SK-N-SH (cell line): ENCODE data around the gene STX1B. TPM values are rescaled to one million over a fixed set of nuclear protein-coding genes. Genes with fewer than 3 reads are reported as not detected.

Experiments
- CTCF ChIA-PET: fragments of 300-600, 350-600 bp; formaldehyde crosslinking; extraction: SDS; loops from one replicate; lab custom pipeline; 2021; lab: Yijun Ruan, JAX
- POLR2A ChIA-PET: fragments of 350-600 bp; sonication (Branson Sonifier 250); formaldehyde crosslinking; extraction: SDS; loops from one replicate; lab custom pipeline; 2020; ENCODE audit warnings: antibody characterized with exemption, inconsistent platforms; lab: Yijun Ruan, JAX
- DNase-seq: peaks from one replicate; pipeline ENCODE4 v3.0.0; 2012
- H2AFZ ChIP-seq: fragments of 200-600 bp; sonication (generic); 2 replicates; pipeline ENCODE4 v1.8.1; 2016; ENCODE audit warnings: antibody characterized with exemption, mild to moderate bottlenecking, low read depth
- H3F3A ChIP-seq: fragments of 200-600 bp; sonication (generic); replicated peaks from 2 replicates; pipeline ENCODE3; 2016; ENCODE audit warnings: antibody characterized with exemption, mild to moderate bottlenecking; ENCODE audit not compliant: insufficient read depth
- H3K27ac ChIP-seq, 2 experiments: fragments of 200-500 bp in 1 of 2; fragments of 200-600 bp in 1 of 2; sonication (Bioruptor generic) in 1 of 2; sonication (generic), shearing (Covaris generic) in 1 of 2; 2 replicates each; pipeline versions ENCODE4 v1.5.1 to v1.6.1; 2014 to 2016; ENCODE audit warnings: low read depth in 2 of 2, inconsistent platforms in 1 of 2, low read length in 1 of 2, mild to moderate bottlenecking in 1 of 2, mixed read lengths in 1 of 2
- H3K27me3 ChIP-seq: fragments of 200-600 bp; sonication (generic), shearing (Covaris generic); 2 replicates; pipeline ENCODE4 v1.6.1; 2016; ENCODE audit warnings: mixed run types; ENCODE audit not compliant: insufficient read depth
- H3K36me3 ChIP-seq, 2 experiments: fragments of 200-500 bp in 1 of 2; fragments of 200-600 bp in 1 of 2; sonication (Bioruptor generic) in 1 of 2; sonication (generic) in 1 of 2; replicated peaks in 1 of 2; 2 replicates each; pipeline versions ENCODE3 to v1.5.1; 2014 to 2016; ENCODE audit warnings: low read length in 1 of 2, mild to moderate bottlenecking in 1 of 2; ENCODE audit not compliant: insufficient read depth in 2 of 2, control insufficient read depth in 1 of 2
- H3K4me1 ChIP-seq, 2 experiments: fragments of 200-500 bp in 1 of 2; fragments of 200-600 bp in 1 of 2; sonication (Bioruptor generic) in 1 of 2; sonication (generic), shearing (Covaris generic) in 1 of 2; 2 replicates each; pipeline versions ENCODE4 v1.5.1 to v1.6.1; 2014 to 2016; ENCODE audit warnings: low read depth in 1 of 2, low read length in 1 of 2, mixed run types in 1 of 2; ENCODE audit not compliant: insufficient read depth in 2 of 2, control insufficient read depth in 1 of 2
- H3K4me2 ChIP-seq: fragments of 200-600 bp; sonication (generic), shearing (Covaris generic); 2 replicates; pipeline ENCODE4 v1.6.1; 2017; ENCODE audit warnings: mixed run types
- H3K4me3 ChIP-seq, 2 experiments: fragments of 200-500 bp in 1 of 2; fragments of 200-600 bp in 1 of 2; sonication (Bioruptor generic) in 1 of 2; sonication (generic), shearing (Covaris generic) in 1 of 2; 2 replicates each; pipeline versions ENCODE4 v1.5.1 to v1.8.1; 2014 to 2016; ENCODE audit warnings: low read depth in 2 of 2, inconsistent platforms in 1 of 2, low read length in 1 of 2, mild to moderate bottlenecking in 1 of 2, mixed read lengths in 1 of 2, moderate library complexity in 1 of 2
- H3K79me2 ChIP-seq: fragments of 200-600 bp; sonication (generic); 2 replicates; pipeline ENCODE4 v1.8.1; 2017; ENCODE audit warnings: mild to moderate bottlenecking; ENCODE audit not compliant: insufficient read depth
- H3K9ac ChIP-seq: fragments of 200-600 bp; sonication (generic); 2 replicates; pipeline ENCODE4 v1.6.1; 2017; ENCODE audit warnings: mixed run types
- H3K9me2 ChIP-seq: fragments of 200-600 bp; sonication (generic); 2 replicates; pipeline ENCODE4 v1.6.1; 2017; ENCODE audit warnings: mixed run types
- H3K9me3 ChIP-seq: fragments of 200-600 bp; sonication (generic); 2 replicates; pipeline ENCODE4 v1.6.1; 2017; ENCODE audit warnings: mixed run types, mild to moderate bottlenecking, moderate library complexity
- H4K20me1 ChIP-seq: fragments of 200-600 bp; sonication (generic); 2 replicates; pipeline ENCODE4 v1.6.1; 2017; ENCODE audit warnings: mild to moderate bottlenecking, mixed run types; ENCODE audit not compliant: insufficient read depth
- CHD2 ChIP-seq: fragments of 150-350 bp; IDR thresholded peaks from 2 replicates; pipeline ENCODE4 v1.6.1; 2018; ENCODE audit warnings: low read length; ENCODE audit not compliant: partially characterized antibody
- EZH2phosphoT487 ChIP-seq: fragments of 200-600 bp; sonication (generic); IDR thresholded peaks from 2 replicates; pipeline ENCODE4 v1.6.1; 2017; ENCODE audit warnings: low read depth, mixed run types, mild to moderate bottlenecking, antibody characterized with exemption, moderate library complexity, borderline replicate concordance
- FOSL2 ChIP-seq: IDR thresholded peaks from 2 replicates; pipeline ENCODE4 v1.4.0; 2012; ENCODE audit warnings: low read depth, mild to moderate bottlenecking, moderate library complexity, borderline replicate concordance
- FOXM1 ChIP-seq: IDR thresholded peaks from 2 replicates; pipeline ENCODE4 v1.4.0; 2012; ENCODE audit warnings: low read depth, mild to moderate bottlenecking
- GABPA ChIP-seq: IDR thresholded peaks from 2 replicates; pipeline ENCODE4 v1.4.0; 2012; ENCODE audit warnings: low read depth, mild to moderate bottlenecking
- GATA2 ChIP-seq: sonication (generic); formaldehyde crosslinking; IDR thresholded peaks from 2 replicates; pipeline ENCODE4 v1.5.0; 2020; ENCODE audit warnings: mild to moderate bottlenecking, missing genetic modification reagents
- JUND ChIP-seq: IDR thresholded peaks from 2 replicates; pipeline ENCODE4 v1.4.0; 2012
- NFIC ChIP-seq: IDR thresholded peaks from 2 replicates; pipeline ENCODE4 v1.4.0; 2012; ENCODE audit warnings: borderline replicate concordance
- NRF1 ChIP-seq: IDR thresholded peaks from 2 replicates; pipeline ENCODE4 v1.6.1; 2012; ENCODE audit warnings: low read depth, mild to moderate bottlenecking, low read length
- PBX3 ChIP-seq: IDR thresholded peaks from 2 replicates; pipeline ENCODE4; 2012
- POLR2AphosphoS5 ChIP-seq: IDR thresholded peaks from 2 replicates; pipeline ENCODE4 v1.6.1; 2012; ENCODE audit warnings: low read depth, low read length
- RCOR1 ChIP-seq: fragments of 150-350 bp; IDR thresholded peaks from 2 replicates; pipeline ENCODE4 v1.6.1; 2017; ENCODE audit warnings: antibody characterized with exemption, low read length
- RXRA ChIP-seq: IDR thresholded peaks from 2 replicates; pipeline ENCODE4 v1.4.0; 2012; ENCODE audit warnings: low read depth, mild to moderate bottlenecking, borderline replicate concordance
- SIN3A ChIP-seq: IDR thresholded peaks from 2 replicates; pipeline ENCODE4 v1.6.1; 2012; ENCODE audit warnings: low read depth, mild to moderate bottlenecking, low read length, moderate library complexity, borderline replicate concordance
- SMC3 ChIP-seq: IDR thresholded peaks from 2 replicates; pipeline ENCODE4 v1.6.1; 2012; ENCODE audit warnings: low read depth, low read length, improper control_type of control experiment
- TAF1 ChIP-seq: IDR thresholded peaks from 2 replicates; pipeline ENCODE4 v1.6.1; 2012; ENCODE audit warnings: low read depth, mild to moderate bottlenecking, low read length, moderate library complexity, borderline replicate concordance
- TCF12 ChIP-seq: IDR thresholded peaks from 2 replicates; pipeline ENCODE4 v1.4.0; 2012
- USF1 ChIP-seq: IDR thresholded peaks from 2 replicates; pipeline ENCODE4 v1.4.0; 2012; ENCODE audit warnings: low read depth, borderline replicate concordance
- WGBS: methylation state at CpG from one replicate; pipeline ENCODE4 v1.1.6; 2017; ENCODE audit warnings: low lambda C conversion rate; 5-methylcytosine and 5-hydroxymethylcytosine counted together
- polyA plus RNA-seq, 3 experiments: library from polyadenylated mRNA; depleted of rRNA; stranded (reverse); fragments of >200 nt; gene quantifications; 2 replicates each; pipeline ENCODE4 v1.2.3, GENCODE V29; 2012
- TF ChIP-seq, protein P1 (sequence below): IDR thresholded peaks from 2 replicates; pipeline ENCODE4 v1.6.1; 2012; ENCODE audit warnings: mild to moderate bottlenecking, low read depth, low read length, moderate library complexity
- TF ChIP-seq, protein P2 (sequence below): fragments of 150-350 bp; IDR thresholded peaks from 2 replicates; pipeline ENCODE4 v1.6.1; 2016; ENCODE audit warnings: mild to moderate bottlenecking, low read depth, low read length

Gene STX1B
- polyA plus RNA-seq, 1 of the 3 experiments (the other 2 are of a cell fraction) = 21.2 TPM

DNA sequence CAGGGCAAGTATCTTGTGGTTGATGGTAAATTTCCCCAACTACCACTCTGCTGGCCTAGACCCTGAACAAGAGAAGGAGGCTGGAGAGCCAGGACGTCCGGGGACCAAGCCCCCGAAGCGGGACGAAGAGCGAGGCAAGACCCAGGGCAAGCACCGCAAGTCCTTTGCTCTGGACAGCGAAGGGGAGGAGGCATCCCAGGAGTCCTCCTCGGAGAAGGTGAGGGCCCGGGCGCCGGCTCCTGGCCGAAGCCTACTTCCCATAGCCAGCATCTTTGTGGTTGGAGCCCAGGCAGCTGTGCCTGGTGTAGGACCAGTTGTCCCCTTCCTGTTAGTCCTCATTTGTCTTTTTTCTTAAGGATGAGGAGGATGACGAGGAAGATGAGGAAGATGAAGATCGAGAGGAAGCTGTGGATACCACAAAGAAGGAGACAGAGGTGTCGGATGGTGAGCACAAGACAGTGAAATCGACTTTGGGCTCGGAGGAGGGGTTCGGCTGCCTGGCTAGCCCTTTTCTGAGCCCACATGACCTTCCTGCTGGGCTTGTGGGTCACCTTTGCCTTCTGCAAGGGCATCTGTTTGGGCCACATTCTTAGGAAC is 41.1 kb downstream of the STX1B start:
- H3K9me3 ChIP-seq = no peaks in the 10 kb centered on the region
- no peak overlapping the region for H3K4me3 ChIP-seq
- no peak overlapping the region for H2AFZ ChIP-seq
- no peak for TF ChIP-seq SIN3A
- no peak for TF ChIP-seq JUND
- no peak for TF ChIP-seq NRF1
- TF ChIP-seq FOSL2 = no peak
- TF ChIP-seq, protein P1, sequence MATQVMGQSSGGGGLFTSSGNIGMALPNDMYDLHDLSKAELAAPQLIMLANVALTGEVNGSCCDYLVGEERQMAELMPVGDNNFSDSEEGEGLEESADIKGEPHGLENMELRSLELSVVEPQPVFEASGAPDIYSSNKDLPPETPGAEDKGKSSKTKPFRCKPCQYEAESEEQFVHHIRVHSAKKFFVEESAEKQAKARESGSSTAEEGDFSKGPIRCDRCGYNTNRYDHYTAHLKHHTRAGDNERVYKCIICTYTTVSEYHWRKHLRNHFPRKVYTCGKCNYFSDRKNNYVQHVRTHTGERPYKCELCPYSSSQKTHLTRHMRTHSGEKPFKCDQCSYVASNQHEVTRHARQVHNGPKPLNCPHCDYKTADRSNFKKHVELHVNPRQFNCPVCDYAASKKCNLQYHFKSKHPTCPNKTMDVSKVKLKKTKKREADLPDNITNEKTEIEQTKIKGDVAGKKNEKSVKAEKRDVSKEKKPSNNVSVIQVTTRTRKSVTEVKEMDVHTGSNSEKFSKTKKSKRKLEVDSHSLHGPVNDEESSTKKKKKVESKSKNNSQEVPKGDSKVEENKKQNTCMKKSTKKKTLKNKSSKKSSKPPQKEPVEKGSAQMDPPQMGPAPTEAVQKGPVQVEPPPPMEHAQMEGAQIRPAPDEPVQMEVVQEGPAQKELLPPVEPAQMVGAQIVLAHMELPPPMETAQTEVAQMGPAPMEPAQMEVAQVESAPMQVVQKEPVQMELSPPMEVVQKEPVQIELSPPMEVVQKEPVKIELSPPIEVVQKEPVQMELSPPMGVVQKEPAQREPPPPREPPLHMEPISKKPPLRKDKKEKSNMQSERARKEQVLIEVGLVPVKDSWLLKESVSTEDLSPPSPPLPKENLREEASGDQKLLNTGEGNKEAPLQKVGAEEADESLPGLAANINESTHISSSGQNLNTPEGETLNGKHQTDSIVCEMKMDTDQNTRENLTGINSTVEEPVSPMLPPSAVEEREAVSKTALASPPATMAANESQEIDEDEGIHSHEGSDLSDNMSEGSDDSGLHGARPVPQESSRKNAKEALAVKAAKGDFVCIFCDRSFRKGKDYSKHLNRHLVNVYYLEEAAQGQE = no peak
- no peak for TF ChIP-seq NFIC
- TF ChIP-seq GATA2 (CRISPR knock-in tag) = no peak
- TF ChIP-seq EZH2phosphoT487 = no peak
- TF ChIP-seq PBX3 = no peak
- no peak for TF ChIP-seq GABPA
- no peak for TF ChIP-seq USF1
- TF ChIP-seq SMC3 = no peak
- TF ChIP-seq, protein P2, sequence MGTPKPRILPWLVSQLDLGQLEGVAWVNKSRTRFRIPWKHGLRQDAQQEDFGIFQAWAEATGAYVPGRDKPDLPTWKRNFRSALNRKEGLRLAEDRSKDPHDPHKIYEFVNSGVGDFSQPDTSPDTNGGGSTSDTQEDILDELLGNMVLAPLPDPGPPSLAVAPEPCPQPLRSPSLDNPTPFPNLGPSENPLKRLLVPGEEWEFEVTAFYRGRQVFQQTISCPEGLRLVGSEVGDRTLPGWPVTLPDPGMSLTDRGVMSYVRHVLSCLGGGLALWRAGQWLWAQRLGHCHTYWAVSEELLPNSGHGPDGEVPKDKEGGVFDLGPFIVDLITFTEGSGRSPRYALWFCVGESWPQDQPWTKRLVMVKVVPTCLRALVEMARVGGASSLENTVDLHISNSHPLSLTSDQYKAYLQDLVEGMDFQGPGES = no peak
- no peak for TF ChIP-seq FOXM1
- no peak for TF ChIP-seq TAF1
- TF ChIP-seq CHD2 = no peak
- no peak for TF ChIP-seq RXRA
- no peak for TF ChIP-seq RCOR1
- TF ChIP-seq TCF12 = no peak
- TF ChIP-seq POLR2AphosphoS5 = no peak
- H3F3A ChIP-seq = no peaks in the 10 kb centered on the region
- no peak overlapping the region for H3K4me2 ChIP-seq
- CTCF ChIA-PET = interaction anchor here (1.2 kb wide), 1 partner anchor 16 kb away, joined by 5 read pairs; the partner anchor contains the start of gene HSD3B7
- H3K27ac ChIP-seq = no peak overlapping the region
- H3K36me3 ChIP-seq = peaks cover 50 to 62% of the 10 kb centered on the region in 2 experiments
- H3K9ac ChIP-seq = no peak overlapping the region
- DNase-seq = no peak
- no peaks in the 10 kb centered on the region for H3K27me3 ChIP-seq
- no peaks in the 10 kb centered on the region for H3K9me2 ChIP-seq
- no peaks in the 10 kb centered on the region for H3K79me2 ChIP-seq
- no peaks in the 10 kb centered on the region for H3K4me1 ChIP-seq
- WGBS = 93% methylated on average over 19 of the region's 19 CpGs
- POLR2A ChIA-PET = interaction anchor here (1.0 kb wide), 1 partner anchor 8 kb away, joined by 3 read pairs; no protein-coding TSS in a partner anchor
- no peaks in the 10 kb centered on the region for H4K20me1 ChIP-seq
